MV-4-11 (cell line): ENCODE measurements around the gene SUGCT.

ENCODE experiments used
- DNase-seq: peaks from one replicate; lab custom pipeline; 2025; lab: John Stamatoyannopoulos, UW

Gene SUGCT

GRCh38 chr7:40263752-40264390 is 129.1 kb downstream of the SUGCT start:
- DNase-seq: no peak

GRCh38 chr7:40267583-40267982 is 132.8 kb downstream of the SUGCT start:
- no peak for DNase-seq

- DNase-seq: peak; percentile 99
Measured at GRCh38 chr7:40268810-40269209, 134.0 kb downstream of the SUGCT start.

- DNase-seq: no peak
Measured at GRCh38 chr7:40276061-40276460, 141.3 kb downstream of the SUGCT start.

- DNase-seq: no peak
Measured at GRCh38 chr7:40279991-40280390, 145.2 kb downstream of the SUGCT start.

- DNase-seq: no peak
Measured at GRCh38 chr7:40282858-40283257, 148.1 kb downstream of the SUGCT start.

GRCh38 chr7:40283391-40283790 is 148.6 kb downstream of the SUGCT start:
- DNase-seq: no peak

- no peak for DNase-seq
Measured at GRCh38 chr7:40288827-40289226, 154.0 kb downstream of the SUGCT start.

GRCh38 chr7:40297741-40298311 is 163.0 kb downstream of the SUGCT start:
- no peak for DNase-seq

GRCh38 chr7:40298421-40298820 is 163.6 kb downstream of the SUGCT start:
- no peak for DNase-seq

GRCh38 chr7:40299097-40299496 is 164.3 kb downstream of the SUGCT start:
- DNase-seq: peak; percentile 3

GRCh38 chr7:40300146-40300670 is 165.4 kb downstream of the SUGCT start:
- no peak for DNase-seq

GRCh38 chr7:40301486-40302068 is 166.8 kb downstream of the SUGCT start:
- no peak for DNase-seq

- no peak for DNase-seq
Measured at GRCh38 chr7:40303996-40304395, 169.2 kb downstream of the SUGCT start.

- DNase-seq: no peak
Measured at GRCh38 chr7:40305229-40305628, 170.4 kb downstream of the SUGCT start.

GRCh38 chr7:40306025-40306424 is 171.2 kb downstream of the SUGCT start:
- no peak for DNase-seq

- no peak for DNase-seq
Measured at GRCh38 chr7:40306596-40306995, 171.8 kb downstream of the SUGCT start.

GRCh38 chr7:40310258-40310657 is 175.5 kb downstream of the SUGCT start:
- no peak for DNase-seq

- DNase-seq: no peak
Measured at GRCh38 chr7:40311307-40311706, 176.5 kb downstream of the SUGCT start.

- DNase-seq: no peak
Measured at GRCh38 chr7:40315277-40315676, 180.5 kb downstream of the SUGCT start.

GRCh38 chr7:40316176-40316575 is 181.4 kb downstream of the SUGCT start:
- DNase-seq: no peak

- no peak for DNase-seq
Measured at GRCh38 chr7:40324914-40325313, 190.1 kb downstream of the SUGCT start.

GRCh38 chr7:40327113-40327512 is 192.3 kb downstream of the SUGCT start:
- no peak for DNase-seq

GRCh38 chr7:40327873-40328272 is 193.1 kb downstream of the SUGCT start:
- no peak for DNase-seq
